GM19463 (cell line): ENCODE data around the gene ZFYVE1.
"Not testable (repeated sequence)": the region's sequence is repeated elsewhere in the genome, so short reads cannot be mapped to it uniquely, and the experiment has no call there.

Experiments
- ATAC-seq: cut with Tn5 transposase; IDR thresholded peaks from one replicate; pipeline ENCODE4 v1.9.1; 2021; ENCODE audit warnings: mild to moderate bottlenecking, moderate library complexity; ENCODE audit not compliant: unreplicated experiment

ZFYVE1 gene

GRCh38 chr14:72961016-72961415 lies 65.9 kb downstream of the ZFYVE1 start:
- ATAC-seq = not testable (repeated sequence)

DNA sequence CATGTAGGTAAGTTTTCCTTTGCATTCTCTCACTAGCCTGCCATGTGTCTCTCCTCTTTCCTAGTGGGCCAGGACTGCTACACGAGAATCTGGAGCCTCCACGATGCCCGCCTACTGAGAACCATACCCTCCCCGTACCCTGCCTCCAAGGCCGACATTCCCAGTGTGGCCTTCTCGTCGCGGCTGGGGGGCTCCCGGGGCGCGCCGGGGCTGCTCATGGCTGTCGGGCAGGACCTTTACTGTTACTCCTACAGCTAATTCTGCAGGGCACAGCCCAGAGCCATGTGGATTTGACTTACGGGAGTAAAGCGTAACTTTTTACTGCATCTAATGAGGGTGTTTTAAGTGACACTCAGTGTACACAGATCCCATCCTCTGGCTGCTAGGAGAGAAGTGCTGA lies 68.4 kb downstream of the ZFYVE1 start:
- no peak for ATAC-seq

GRCh38 chr14:72957213-72957612 lies 69.7 kb downstream of the ZFYVE1 start:
- ATAC-seq = no peak

- ATAC-seq = not testable (repeated sequence)
Measured at GRCh38 chr14:72956741-72957140, 70.2 kb downstream of the ZFYVE1 start.

DNA sequence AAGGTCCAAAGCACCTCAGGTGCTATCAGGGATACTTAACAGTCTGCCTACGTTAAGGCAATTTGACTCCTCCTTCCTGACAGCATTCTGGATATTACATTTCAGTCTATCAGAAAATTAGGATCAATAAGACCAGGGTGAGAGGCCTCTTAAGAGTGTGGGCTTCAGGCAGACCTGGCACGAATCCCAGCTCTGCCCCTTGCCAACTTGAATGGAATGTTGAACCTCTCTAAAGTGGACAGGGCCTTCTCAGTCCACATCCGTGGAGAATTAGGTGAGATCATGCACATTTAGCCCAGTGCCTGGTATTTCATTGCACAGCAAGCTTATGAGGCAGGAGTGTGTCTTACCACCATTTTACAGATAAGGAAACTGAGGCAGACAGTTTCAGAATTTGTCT lies 74.7 kb downstream of the ZFYVE1 start:
- ATAC-seq = no peak

DNA sequence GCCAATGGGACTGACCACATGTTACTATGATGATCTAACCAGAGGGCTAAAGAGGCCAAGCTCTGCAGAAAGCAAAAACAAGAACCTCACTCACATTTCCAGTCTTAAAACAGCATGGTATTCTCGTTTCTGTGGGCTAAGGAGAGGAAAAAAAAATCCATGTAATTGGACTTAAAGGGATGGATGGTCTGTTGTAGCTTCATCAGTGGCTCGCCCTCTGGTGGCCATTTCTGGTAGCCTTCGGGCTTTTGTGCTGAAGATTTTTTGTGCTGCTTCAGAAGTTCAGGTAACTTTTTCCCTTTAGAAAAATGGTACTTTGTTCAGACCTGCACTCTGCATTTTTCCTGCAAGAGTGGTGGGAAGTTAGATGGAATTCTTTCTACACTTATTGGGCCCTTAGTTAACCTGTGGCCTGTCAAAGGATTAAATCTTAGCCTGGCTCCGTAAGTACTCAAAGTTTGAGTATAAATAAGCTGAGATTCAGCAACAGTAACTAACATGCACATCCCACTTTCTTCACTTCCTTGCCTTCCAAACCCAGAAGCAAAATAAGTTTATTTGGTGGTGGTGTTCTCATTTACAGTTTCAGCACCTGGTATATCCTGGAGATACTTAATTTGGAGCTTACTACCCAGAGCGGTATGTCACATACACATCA lies 78.3 kb downstream of the ZFYVE1 start:
- no peak for ATAC-seq

GRCh38 chr14:72947366-72948160 lies 79.3 kb downstream of the ZFYVE1 start:
- ATAC-seq = no peak

DNA sequence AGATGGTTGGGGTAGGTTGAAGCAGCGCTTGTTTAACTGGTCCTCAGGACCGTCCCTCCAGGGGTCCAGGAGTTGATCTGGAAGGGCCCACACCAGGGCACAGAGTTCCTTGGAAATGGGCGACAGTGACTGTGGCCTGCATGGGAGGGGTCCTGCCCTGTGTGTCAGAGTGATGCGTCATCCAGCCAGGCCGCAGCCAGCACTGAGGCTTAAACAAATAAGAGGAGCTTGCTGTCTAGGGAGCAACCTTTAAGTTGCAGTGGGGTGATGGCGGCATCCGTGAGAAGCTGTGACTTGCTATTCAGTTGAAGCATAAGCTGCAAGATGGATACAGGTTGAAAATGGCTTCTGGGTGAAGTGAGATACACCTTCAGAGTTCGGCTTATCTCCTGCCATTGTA lies 80.4 kb downstream of the ZFYVE1 start:
- ATAC-seq = no peak

- no peak for ATAC-seq
Measured at GRCh38 chr14:72945356-72946027, 81.4 kb downstream of the ZFYVE1 start.

- ATAC-seq = no peak
Measured at GRCh38 chr14:72943876-72944430, 83.0 kb downstream of the ZFYVE1 start.

- ATAC-seq = no peak
Measured at GRCh38 chr14:72942934-72943333, 84.0 kb downstream of the ZFYVE1 start.

DNA sequence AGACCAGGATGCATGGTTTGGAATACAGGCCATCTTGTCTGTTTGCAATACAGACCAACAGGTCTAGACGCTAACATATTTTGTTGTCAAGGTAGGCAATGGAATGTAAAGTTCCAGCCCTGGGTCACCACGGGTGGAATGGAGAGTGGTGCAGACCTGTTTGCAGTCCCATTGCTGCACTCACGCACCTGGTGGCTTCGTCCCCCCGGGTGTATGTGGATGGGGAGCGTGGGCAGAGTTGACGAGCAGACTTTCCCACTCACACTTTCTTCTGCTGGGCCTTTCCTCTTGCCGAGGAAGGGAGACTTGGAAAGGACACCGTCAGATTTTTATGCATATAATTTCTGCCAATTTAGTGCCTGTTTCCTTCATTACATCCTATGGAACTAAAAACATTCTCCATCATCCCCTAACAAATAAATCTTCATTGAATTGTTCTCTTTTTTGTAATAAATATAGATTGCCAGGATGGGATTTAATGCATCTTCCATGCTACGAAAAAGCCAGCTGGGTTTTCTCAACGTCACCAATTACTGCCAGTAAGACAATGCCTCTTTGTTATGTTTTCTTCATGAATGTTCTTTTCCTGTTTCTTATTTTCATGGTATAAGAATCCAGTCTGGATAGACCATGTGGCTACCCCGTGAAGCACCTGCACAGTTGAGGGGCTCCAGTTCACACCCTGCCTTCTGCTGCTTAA lies 85.5 kb downstream of the ZFYVE1 start:
- no peak for ATAC-seq

DNA sequence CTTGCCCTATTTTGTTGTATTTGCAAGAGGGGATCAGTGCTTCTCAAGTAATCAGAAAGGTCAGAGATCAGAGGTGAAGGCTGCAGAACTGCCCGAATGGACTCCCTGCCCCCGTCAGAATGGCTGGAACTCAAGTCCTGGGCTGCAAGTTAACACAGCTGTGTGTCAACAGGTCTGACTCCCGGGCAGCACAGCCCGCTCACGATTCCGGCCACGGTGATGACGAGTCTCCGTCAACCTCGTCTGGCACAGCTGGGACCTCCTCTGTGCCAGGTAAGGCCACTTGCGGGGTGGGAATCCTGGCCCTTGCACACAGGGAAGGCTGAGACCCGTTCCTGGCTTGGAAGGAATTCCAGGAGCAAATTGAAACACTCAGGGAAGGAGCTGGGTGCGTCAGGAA lies 87.3 kb downstream of the ZFYVE1 start:
- ATAC-seq = no peak

DNA sequence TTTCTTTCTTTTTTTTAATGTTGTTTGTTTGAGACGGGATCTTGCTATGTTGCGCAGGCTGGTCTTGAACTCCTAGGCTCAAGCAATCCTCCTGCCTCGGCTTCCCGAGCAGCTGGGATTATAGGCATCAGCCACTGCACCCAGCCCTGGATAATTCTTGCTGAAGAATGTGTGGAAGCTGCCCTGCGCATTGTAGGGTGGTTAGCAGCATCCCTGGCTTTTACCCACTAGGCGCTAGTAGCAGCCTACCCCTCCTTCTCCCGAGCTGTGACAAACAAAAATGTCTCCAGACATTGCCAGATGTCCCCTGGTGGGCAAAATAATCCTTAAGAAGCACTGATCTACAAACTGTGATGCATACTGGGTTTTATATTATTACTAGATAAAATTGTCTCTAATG lies 94.0 kb downstream of the ZFYVE1 start:
- no peak for ATAC-seq

- no peak for ATAC-seq
Measured at GRCh38 chr14:72929316-72930080, 97.4 kb downstream of the ZFYVE1 start.

DNA sequence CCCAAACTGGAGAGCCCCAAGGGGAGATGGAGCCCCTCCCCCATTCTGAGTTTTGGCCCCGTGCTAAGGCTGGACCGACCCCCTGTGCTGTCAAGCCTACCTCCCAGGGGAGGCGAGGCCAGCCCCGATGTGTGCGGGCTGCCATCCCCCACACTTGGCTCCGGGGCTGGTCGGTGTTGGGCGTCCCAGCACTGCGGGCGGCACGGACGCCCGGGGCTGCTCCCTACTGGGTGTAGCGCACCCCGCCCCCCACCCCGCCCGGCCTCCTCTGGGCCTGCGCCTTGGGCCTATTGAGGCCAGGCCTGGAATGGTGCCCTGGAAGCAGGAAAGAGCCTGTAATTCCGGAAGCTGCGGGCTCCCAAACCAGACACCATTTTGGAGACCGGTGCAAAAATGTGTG lies 98.0 kb downstream of the ZFYVE1 start:
- ATAC-seq = no peak

- ATAC-seq = peak; percentile 96
Measured at GRCh38 chr14:72926292-72927028, 100.4 kb downstream of the ZFYVE1 start, which contains the start of gene DCAF4. TSS of gene DCAF4 (plus strand) at chr14:72926464. CDS start at chr14:72937979, 11,515 bp downstream.

- ATAC-seq = peak; percentile 19
Measured at GRCh38 chr14:72925815-72926291, 101.1 kb downstream of the ZFYVE1 start.

DNA sequence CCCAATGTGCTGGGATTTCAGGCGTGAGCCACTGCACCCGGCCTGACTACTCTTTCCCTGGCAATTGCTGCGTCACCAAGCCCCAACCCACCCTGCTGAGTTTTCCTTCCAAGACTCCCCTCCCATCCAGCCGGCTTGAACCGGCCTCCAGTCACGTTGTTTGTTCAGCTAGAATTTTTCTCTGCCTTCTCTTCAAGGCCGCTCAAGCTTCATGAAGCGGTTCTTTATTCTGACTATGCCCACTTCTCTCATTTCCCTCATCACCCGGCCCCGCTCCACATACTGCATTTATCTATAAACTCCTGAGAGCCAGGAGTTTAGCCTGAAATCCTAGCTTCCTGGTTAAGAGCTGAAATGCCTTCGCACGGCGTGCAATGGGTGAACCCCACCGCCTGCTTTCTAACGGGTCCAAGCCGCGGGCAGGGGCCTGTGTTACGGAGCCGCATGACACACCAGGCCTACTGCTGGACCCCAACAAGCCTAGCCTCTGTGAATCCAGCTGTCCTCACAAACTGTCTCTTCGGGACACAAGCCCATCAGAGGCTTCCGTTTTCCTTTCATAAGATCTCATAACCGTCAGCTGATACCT lies 101.6 kb downstream of the ZFYVE1 start:
- no peak for ATAC-seq
